ENCODE measurements around the gene PLIN4. TPM values are rescaled to one million over a fixed set of nuclear protein-coding genes. Genes with fewer than 3 reads are reported as not detected.

Gene PLIN4
- total and polyA plus RNA-seq, 9 donors = 1.4 to 4.5 (median 2.8) TPM

- Histone ChIP-seq H3K27ac (ENCODE audit: low read length) (peak overlapping the region; percentile 98), H3K36me3 (ENCODE audit: control insufficient read depth, insufficient read depth, low read length) (peaks cover 40% of the 10 kb centered on the region), H3K9me3 (replicated peaks; ENCODE audit: control insufficient read depth, low read depth, low read length) (no peaks in the 10 kb centered on the region), H3K4me1 (ENCODE audit: control insufficient read depth, insufficient read depth, low read length) (peaks cover 38% of the 10 kb centered on the region), H3K27me3 (ENCODE audit: control insufficient read depth, insufficient read depth, low read length) (no peaks in the 10 kb centered on the region), H3K4me3 (ENCODE audit: low read length) (peak overlapping the region; percentile 79)
- DNase-seq = peak; percentile 93
- WGBS (ENCODE audit: insufficient coverage) = 18% methylated on average over 13 of the region's 15 CpGs
These were observed 62.4 kb downstream of the PLIN4 start for GRCh38 chr19:4455719-4456475.

DNA sequence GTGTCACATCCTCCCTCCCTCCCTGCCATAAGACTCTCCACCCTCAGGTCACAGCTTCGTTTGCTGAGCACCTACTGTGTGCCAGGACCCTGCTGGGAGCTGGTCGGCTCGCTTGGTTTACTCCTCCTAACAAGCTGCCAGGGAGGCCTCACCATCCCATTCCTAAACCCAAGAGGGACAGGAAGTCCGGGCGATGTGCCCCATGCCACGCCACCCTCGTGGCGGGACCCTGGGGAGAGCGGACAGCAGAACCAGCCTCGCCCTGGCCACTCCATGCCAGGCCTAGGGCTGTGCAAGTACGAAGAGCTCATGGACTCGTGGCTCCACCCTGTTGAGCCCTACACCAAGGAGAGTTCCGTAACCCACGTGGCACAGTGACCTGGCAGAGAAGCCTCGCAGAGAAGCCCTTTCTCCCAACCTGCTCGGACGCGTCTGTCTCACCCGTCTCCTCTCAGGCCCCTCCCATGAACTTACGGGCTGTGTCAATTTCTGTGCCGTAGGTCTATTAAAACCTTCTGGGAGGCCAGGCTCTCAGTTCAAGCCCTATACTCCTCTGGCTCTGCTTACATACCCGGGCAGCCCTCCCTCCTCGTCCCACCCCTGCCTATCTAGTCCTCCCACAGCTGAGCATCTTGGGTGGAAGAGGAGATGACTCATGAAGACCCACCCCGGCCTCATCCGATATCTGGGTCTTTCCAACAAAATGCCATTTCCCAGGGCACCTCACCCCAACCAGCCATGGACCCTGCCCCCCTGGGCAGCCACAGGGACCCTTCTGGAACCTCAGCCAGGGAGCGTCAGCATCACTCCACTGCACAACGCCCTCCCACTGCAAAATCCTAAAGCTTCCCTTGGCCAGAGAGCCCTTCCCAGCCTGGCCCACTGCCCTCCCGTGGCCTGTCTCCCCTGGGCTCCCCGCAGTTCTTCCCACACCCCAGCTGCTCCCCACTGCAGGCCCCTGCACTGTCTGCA is 63.3 kb downstream of the PLIN4 start:
- H3K27ac ChIP-seq (ENCODE audit: low read length) = peak overlapping the region; percentile 98
- H3K4me1 ChIP-seq (ENCODE audit: control insufficient read depth, insufficient read depth, low read length) = peaks cover 38% of the 10 kb centered on the region
- peaks cover 47% of the 10 kb centered on the region for H3K36me3 ChIP-seq (ENCODE audit: control insufficient read depth, insufficient read depth, low read length)
- H3K9me3 ChIP-seq (replicated peaks; ENCODE audit: control insufficient read depth, low read depth, low read length) = no peaks in the 10 kb centered on the region
- peak overlapping the region; percentile 79 for H3K4me3 ChIP-seq (ENCODE audit: low read length)
- 43% methylated on average over 22 of the region's 29 CpGs for WGBS (ENCODE audit: insufficient coverage)
- H3K27me3 ChIP-seq (ENCODE audit: control insufficient read depth, insufficient read depth, low read length) = no peaks in the 10 kb centered on the region
- peak; percentile 85 for DNase-seq

GRCh38 chr19:4453232-4454179 is 64.8 kb downstream of the PLIN4 start:
- H3K36me3 ChIP-seq (ENCODE audit: control insufficient read depth, insufficient read depth, low read length) = peaks cover 59% of the 10 kb centered on the region
- peak; percentile 16 for DNase-seq
- H3K27me3 ChIP-seq (ENCODE audit: control insufficient read depth, insufficient read depth, low read length) = no peaks in the 10 kb centered on the region
- 46% methylated on average over 24 of the region's 34 CpGs for WGBS (ENCODE audit: insufficient coverage)
- peaks cover 52% of the 10 kb centered on the region for H3K4me1 ChIP-seq (ENCODE audit: control insufficient read depth, insufficient read depth, low read length)
- no peak overlapping the region for H3K27ac ChIP-seq (ENCODE audit: low read length)
- no peak overlapping the region for H3K4me3 ChIP-seq (ENCODE audit: low read length)
- H3K9me3 ChIP-seq (replicated peaks; ENCODE audit: control insufficient read depth, low read depth, low read length) = no peaks in the 10 kb centered on the region

DNA sequence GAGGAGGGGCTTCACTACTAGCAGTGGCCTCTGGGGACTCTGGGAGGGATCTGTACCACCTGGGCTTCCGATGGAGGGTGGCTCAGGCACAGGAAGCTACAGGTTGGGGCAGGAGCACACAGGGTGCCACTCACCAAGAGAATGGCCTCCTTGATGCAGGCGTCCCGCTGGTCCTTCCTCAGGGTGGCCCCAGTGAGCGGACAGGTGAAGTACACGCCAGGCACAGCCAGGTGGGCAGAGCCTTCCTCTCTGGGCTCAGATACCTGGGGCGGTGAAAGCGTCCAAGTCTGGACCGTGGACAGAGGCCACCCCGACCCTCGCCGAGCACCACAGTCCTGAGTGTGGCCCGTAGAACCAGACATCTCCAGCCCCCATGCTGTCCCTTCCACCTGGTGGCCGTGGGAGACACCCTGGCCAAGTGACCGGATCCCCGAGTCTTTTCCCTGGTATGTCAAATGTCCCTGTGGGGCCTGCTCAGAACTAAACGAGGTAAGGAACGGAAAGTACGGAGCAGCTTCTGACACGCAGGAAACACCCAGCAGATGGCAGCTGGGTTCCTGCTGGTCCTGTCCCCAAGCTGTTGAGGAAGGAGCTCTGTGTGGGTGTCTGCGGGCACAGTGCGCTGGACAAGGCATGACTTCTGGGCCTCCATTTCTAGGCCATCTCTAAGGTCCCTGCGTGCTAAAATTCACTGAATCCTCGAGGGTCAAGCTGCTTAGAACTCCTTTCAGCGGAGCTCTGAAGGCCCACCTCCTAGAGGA is 65.9 kb downstream of the PLIN4 start:
- H3K27ac ChIP-seq (ENCODE audit: low read length) = no peak overlapping the region
- no peak overlapping the region for H3K4me3 ChIP-seq (ENCODE audit: low read length)
- no peak for DNase-seq
- no peaks in the 10 kb centered on the region for H3K9me3 ChIP-seq (replicated peaks; ENCODE audit: control insufficient read depth, low read depth, low read length)
- H3K4me1 ChIP-seq (ENCODE audit: control insufficient read depth, insufficient read depth, low read length) = peaks cover 58% of the 10 kb centered on the region
- WGBS (ENCODE audit: insufficient coverage) = 87% methylated on average over 17 of the region's 24 CpGs
- H3K27me3 ChIP-seq (ENCODE audit: control insufficient read depth, insufficient read depth, low read length) = no peaks in the 10 kb centered on the region
- H3K36me3 ChIP-seq (ENCODE audit: control insufficient read depth, insufficient read depth, low read length) = peaks cover 70% of the 10 kb centered on the region

Other genes starting within 250 kb of the PLIN4 start
- gene SHD, start 239.2 kb downstream of the PLIN4 start, total RNA-seq = 40.1 TPM
- gene SHD, start 239.2 kb downstream of the PLIN4 start, polyA plus RNA-seq (ENCODE audit: insufficient read depth in 1 of 8, insufficient read length in 8 of 8, low replicate concordance in 1 of 8) = 100 to 1,000 TPM in 4 of 8 donors, 10 to 100 TPM in 4; 89.5 to 139 (median 97.6) TPM
- gene TMIGD2, start 216.1 kb downstream of the PLIN4 start, total RNA-seq = 0.71 TPM
- gene TMIGD2, start 216.1 kb downstream of the PLIN4 start, polyA plus RNA-seq (ENCODE audit: insufficient read depth in 1 of 8, insufficient read length in 8 of 8, low replicate concordance in 1 of 8) = under 1 TPM; 0.21 to 0.94 (median 0.47) TPM
- 0.71 TPM for gene FSD1, start 213.9 kb downstream of the PLIN4 start, total RNA-seq
- gene FSD1, start 213.9 kb downstream of the PLIN4 start, polyA plus RNA-seq (ENCODE audit: insufficient read depth in 1 of 8, insufficient read length in 8 of 8, low replicate concordance in 1 of 8) = 1 to 10 TPM in 7 of 8 donors, under 1 TPM in 1; 0.99 to 3.2 (median 2.4) TPM
- gene STAP2, start 179.7 kb downstream of the PLIN4 start, total RNA-seq = 4.8 TPM
- gene STAP2, start 179.7 kb downstream of the PLIN4 start, polyA plus RNA-seq (ENCODE audit: insufficient read depth in 1 of 8, insufficient read length in 8 of 8, low replicate concordance in 1 of 8) = 10 to 100 TPM in 1 of 8 donors, 1 to 10 TPM in 7; 3.9 to 10.8 (median 5.4) TPM
- gene MPND, start 174.9 kb downstream of the PLIN4 start, total RNA-seq = 4.8 TPM
- gene MPND, start 174.9 kb downstream of the PLIN4 start, polyA plus RNA-seq (ENCODE audit: insufficient read depth in 1 of 8, insufficient read length in 8 of 8, low replicate concordance in 1 of 8) = 10 to 100 TPM; 14.0 to 19.4 (median 16.3) TPM
- 29.1 TPM for gene SH3GL1, start 117.9 kb downstream of the PLIN4 start, total RNA-seq
- gene SH3GL1, start 117.9 kb downstream of the PLIN4 start, polyA plus RNA-seq (ENCODE audit: insufficient read depth in 1 of 8, insufficient read length in 8 of 8, low replicate concordance in 1 of 8) = 10 to 100 TPM; 54.9 to 77.9 (median 69.8) TPM
- gene CHAF1A, start 115.8 kb downstream of the PLIN4 start, total RNA-seq = 7.6 TPM
- gene CHAF1A, start 115.8 kb downstream of the PLIN4 start, polyA plus RNA-seq (ENCODE audit: insufficient read depth in 1 of 8, insufficient read length in 8 of 8, low replicate concordance in 1 of 8) = 10 to 100 TPM; 10.4 to 19.3 (median 13.6) TPM
- gene UBXN6, start 60.7 kb downstream of the PLIN4 start, total RNA-seq = 64.9 TPM
- 100 to 1,000 TPM in 2 of 8 donors, 10 to 100 TPM in 6; 77.0 to 127 (median 89.0) TPM for gene UBXN6, start 60.7 kb downstream of the PLIN4 start, polyA plus RNA-seq (ENCODE audit: insufficient read depth in 1 of 8, insufficient read length in 8 of 8, low replicate concordance in 1 of 8)
- gene HDGFL2, start 46.2 kb downstream of the PLIN4 start, total RNA-seq = 35.0 TPM
- 10 to 100 TPM; 66.3 to 97.7 (median 84.3) TPM for gene HDGFL2, start 46.2 kb downstream of the PLIN4 start, polyA plus RNA-seq (ENCODE audit: insufficient read depth in 1 of 8, insufficient read length in 8 of 8, low replicate concordance in 1 of 8)
- gene PLIN5, start 16.7 kb upstream of the PLIN4 start, total RNA-seq = 2.3 TPM
- 1 to 10 TPM in 5 of 8 donors, under 1 TPM in 3; 0.83 to 5.2 (median 1.8) TPM for gene PLIN5, start 16.7 kb upstream of the PLIN4 start, polyA plus RNA-seq (ENCODE audit: insufficient read depth in 1 of 8, insufficient read length in 8 of 8, low replicate concordance in 1 of 8)
- 0.18 TPM for gene LRG1, start 21.6 kb upstream of the PLIN4 start, total RNA-seq
- gene LRG1, start 21.6 kb upstream of the PLIN4 start, polyA plus RNA-seq (ENCODE audit: insufficient read depth in 1 of 8, insufficient read length in 8 of 8, low replicate concordance in 1 of 8) = under 1 TPM; 0.48 to 0.92 (median 0.66) TPM
- 15.6 TPM for gene SEMA6B, start 41.2 kb upstream of the PLIN4 start, total RNA-seq
- 10 to 100 TPM; 37.4 to 63.2 (median 52.9) TPM for gene SEMA6B, start 41.2 kb upstream of the PLIN4 start, polyA plus RNA-seq (ENCODE audit: insufficient read depth in 1 of 8, insufficient read length in 8 of 8, low replicate concordance in 1 of 8)
- gene TNFAIP8L1, start 121.0 kb upstream of the PLIN4 start, total RNA-seq = 6.8 TPM
- 10 to 100 TPM in 7 of 8 donors, 1 to 10 TPM in 1; 10.0 to 15.5 (median 13.2) TPM for gene TNFAIP8L1, start 121.0 kb upstream of the PLIN4 start, polyA plus RNA-seq (ENCODE audit: insufficient read depth in 1 of 8, insufficient read length in 8 of 8, low replicate concordance in 1 of 8)
- gene MYDGF, start 151.9 kb upstream of the PLIN4 start, total RNA-seq = 59.9 TPM
- 100 to 1,000 TPM in 1 of 8 donors, 10 to 100 TPM in 7; 66.1 to 102 (median 77.1) TPM for gene MYDGF, start 151.9 kb upstream of the PLIN4 start, polyA plus RNA-seq (ENCODE audit: insufficient read depth in 1 of 8, insufficient read length in 8 of 8, low replicate concordance in 1 of 8)
- gene DPP9, start 205.4 kb upstream of the PLIN4 start, total RNA-seq = 13.3 TPM
- gene DPP9, start 205.4 kb upstream of the PLIN4 start, polyA plus RNA-seq (ENCODE audit: insufficient read depth in 1 of 8, insufficient read length in 8 of 8, low replicate concordance in 1 of 8) = 10 to 100 TPM; 19.8 to 24.2 (median 22.7) TPM

Data from muscle of leg (tissue), 11 donors.